ENCODE data around the gene NIPAL4.

- TF ChIP-seq POLR2AphosphoS5 (IDR thresholded peaks at IDR 0.05; ENCODE audit: low read depth) (no peak), CTCF (IDR thresholded peaks at IDR 0.05; ENCODE audit: insufficient read depth, low read length) (no peak), REST (IDR thresholded peaks at IDR 0.05; ENCODE audit: insufficient replicate concordance, low read depth) (no peak), GABPA (IDR thresholded peaks at IDR 0.05; ENCODE audit: low read depth) (no peak)
Observed at GRCh38 chr5:157445745-157446411, 14.1 kb upstream of the NIPAL4 start.

All from HL-60 (cell line).